ENCODE results near the gene ESPN. TPM values are rescaled to one million over a fixed set of nuclear protein-coding genes. Genes with fewer than 3 reads are reported as not detected.

The ESPN gene
- total and polyA plus RNA-seq, 4 donors: 0.29 to 28.7 (median 0.69) TPM

- Histone ChIP-seq H3K27me3 (ENCODE audit: control insufficient read depth in 1 of 2, insufficient read depth in 2 of 2, low read length in 1 of 2) (no peaks in the 10 kb centered on the region), H3K27ac (ENCODE audit: low read depth in 1 of 2, low read length in 2 of 2) (no peak overlapping the region), H3K9me3 (ENCODE audit: control insufficient read depth, low read length) (no peaks in the 10 kb centered on the region), H3K36me3 (ENCODE audit: control insufficient read depth in 1 of 2, insufficient read depth in 2 of 2, low read length in 1 of 2) (no peaks in the 10 kb centered on the region), H3K4me1 (ENCODE audit: control insufficient read depth in 1 of 2, insufficient read depth in 2 of 2, low read length in 2 of 2) (no peaks in the 10 kb centered on the region), H3K4me3 (ENCODE audit: low read length in 2 of 2) (no peak overlapping the region)
- ATAC-seq (ENCODE audit: low FRiP score) (no peak), DNase-seq (no peak)
- intact Hi-C loops (cut with DNase I): no loop called here
- 88 to 90% methylated on average over 24 of the region's 24 CpGs for WGBS, 2 donors
Observed at GRCh38 chr1:6477039-6477820, 52.7 kb downstream of the ESPN start.

- H3K27ac ChIP-seq (ENCODE audit: low read depth in 1 of 2, low read length in 2 of 2): no peak overlapping the region
- no peak overlapping the region for H3K4me3 ChIP-seq (ENCODE audit: low read length in 2 of 2)
- no peaks in the 10 kb centered on the region for H3K4me1 ChIP-seq (ENCODE audit: control insufficient read depth in 1 of 2, insufficient read depth in 2 of 2, low read length in 2 of 2)
- no peak for DNase-seq
- WGBS, 2 donors: 90 to 98% methylated on average over 5 of the region's 5 CpGs
- H3K27me3 ChIP-seq (ENCODE audit: control insufficient read depth in 1 of 2, insufficient read depth in 2 of 2, low read length in 1 of 2): no peaks in the 10 kb centered on the region
- no peaks in the 10 kb centered on the region for H3K36me3 ChIP-seq (ENCODE audit: control insufficient read depth in 1 of 2, insufficient read depth in 2 of 2, low read length in 1 of 2)
- no peak for ATAC-seq (ENCODE audit: low FRiP score)
- H3K9me3 ChIP-seq (ENCODE audit: control insufficient read depth, low read length): no peaks in the 10 kb centered on the region
- intact Hi-C loops (cut with DNase I): no loop called here
Observed at GRCh38 chr1:6481820-6482219, 57.2 kb downstream of the ESPN start.

GRCh38 chr1:6483017-6483760 is 58.6 kb downstream of the ESPN start:
- Histone ChIP-seq H3K4me1 (ENCODE audit: control insufficient read depth in 1 of 2, insufficient read depth in 2 of 2, low read length in 2 of 2) (no peaks in the 10 kb centered on the region), H3K27ac (ENCODE audit: low read depth in 1 of 2, low read length in 2 of 2) (no peak overlapping the region), H3K4me3 (ENCODE audit: low read length in 2 of 2) (no peak overlapping the region), H3K36me3 (ENCODE audit: control insufficient read depth in 1 of 2, insufficient read depth in 2 of 2, low read length in 1 of 2) (no peaks in the 10 kb centered on the region), H3K9me3 (ENCODE audit: control insufficient read depth, low read length) (no peaks in the 10 kb centered on the region), H3K27me3 (ENCODE audit: control insufficient read depth in 1 of 2, insufficient read depth in 2 of 2, low read length in 1 of 2) (no peaks in the 10 kb centered on the region)
- intact Hi-C loops (cut with DNase I): no loop called here
- no peak for ATAC-seq (ENCODE audit: low FRiP score)
- WGBS, 2 donors: 91 to 93% methylated on average over 14 of the region's 14 CpGs
- no peak for DNase-seq

- no peaks in the 10 kb centered on the region for H3K27me3 ChIP-seq (ENCODE audit: control insufficient read depth in 1 of 2, insufficient read depth in 2 of 2, low read length in 1 of 2)
- intact Hi-C loops (cut with DNase I): no loop called here
- ATAC-seq (ENCODE audit: low FRiP score): no peak
- WGBS, 2 donors: 95 to 97% methylated on average over 7 of the region's 7 CpGs
- DNase-seq: no peak
- H3K36me3 ChIP-seq (ENCODE audit: control insufficient read depth in 1 of 2, insufficient read depth in 2 of 2, low read length in 1 of 2): no peaks in the 10 kb centered on the region
- no peak overlapping the region for H3K27ac ChIP-seq (ENCODE audit: low read depth in 1 of 2, low read length in 2 of 2)
- no peak overlapping the region for H3K4me3 ChIP-seq (ENCODE audit: low read length in 2 of 2)
- no peaks in the 10 kb centered on the region for H3K4me1 ChIP-seq (ENCODE audit: control insufficient read depth in 1 of 2, insufficient read depth in 2 of 2, low read length in 2 of 2)
- no peaks in the 10 kb centered on the region for H3K9me3 ChIP-seq (ENCODE audit: control insufficient read depth, low read length)
Observed at GRCh38 chr1:6483761-6484117, 59.2 kb downstream of the ESPN start.

- ATAC-seq (ENCODE audit: low FRiP score) (no peak), DNase-seq (no peak)
- no peak overlapping the region for H3K4me3 ChIP-seq (ENCODE audit: low read length in 2 of 2)
- H3K36me3 ChIP-seq (ENCODE audit: control insufficient read depth in 1 of 2, insufficient read depth in 2 of 2, low read length in 1 of 2): no peaks in the 10 kb centered on the region
- intact Hi-C loops (cut with DNase I): loop anchor here (5.0 kb wide), 2 partner anchors 38 to 163 kb away; no protein-coding TSS in a partner anchor
- no peaks in the 10 kb centered on the region for H3K4me1 ChIP-seq (ENCODE audit: control insufficient read depth in 1 of 2, insufficient read depth in 2 of 2, low read length in 2 of 2)
- H3K27me3 ChIP-seq (ENCODE audit: control insufficient read depth in 1 of 2, insufficient read depth in 2 of 2, low read length in 1 of 2): no peaks in the 10 kb centered on the region
- 57 to 65% methylated on average over 13 of the region's 13 CpGs for WGBS, 2 donors
- no peak overlapping the region for H3K27ac ChIP-seq (ENCODE audit: low read depth in 1 of 2, low read length in 2 of 2)
- H3K9me3 ChIP-seq (ENCODE audit: control insufficient read depth, low read length): no peaks in the 10 kb centered on the region
Observed at GRCh38 chr1:6484826-6485167, 60.2 kb downstream of the ESPN start.

GRCh38 chr1:6485168-6486101 is 60.9 kb downstream of the ESPN start:
- Histone ChIP-seq H3K4me3 (ENCODE audit: low read length in 2 of 2) (no peak overlapping the region), H3K27me3 (ENCODE audit: control insufficient read depth in 1 of 2, insufficient read depth in 2 of 2, low read length in 1 of 2) (no peaks in the 10 kb centered on the region), H3K36me3 (ENCODE audit: control insufficient read depth in 1 of 2, insufficient read depth in 2 of 2, low read length in 1 of 2) (no peaks in the 10 kb centered on the region), H3K4me1 (ENCODE audit: control insufficient read depth in 1 of 2, insufficient read depth in 2 of 2, low read length in 2 of 2) (no peaks in the 10 kb centered on the region), H3K9me3 (ENCODE audit: control insufficient read depth, low read length) (no peaks in the 10 kb centered on the region), H3K27ac (ENCODE audit: low read depth in 1 of 2, low read length in 2 of 2) (no peak overlapping the region)
- DNase-seq: no peak
- ATAC-seq (ENCODE audit: low FRiP score): no peak
- intact Hi-C loops (cut with DNase I): loop anchor here (5.0 kb wide), 2 partner anchors 37 to 162 kb away; no protein-coding TSS in a partner anchor
- WGBS, 2 donors: 5 to 8% methylated on average over 43 to 80 of the region's 80 CpGs

- Histone ChIP-seq H3K4me3 (ENCODE audit: low read length in 2 of 2) (no peak overlapping the region), H3K9me3 (ENCODE audit: control insufficient read depth, low read length) (no peaks in the 10 kb centered on the region), H3K27ac (ENCODE audit: low read depth in 1 of 2, low read length in 2 of 2) (no peak overlapping the region), H3K27me3 (ENCODE audit: control insufficient read depth in 1 of 2, insufficient read depth in 2 of 2, low read length in 1 of 2) (no peaks in the 10 kb centered on the region), H3K4me1 (ENCODE audit: control insufficient read depth in 1 of 2, insufficient read depth in 2 of 2, low read length in 2 of 2) (no peaks in the 10 kb centered on the region), H3K36me3 (ENCODE audit: control insufficient read depth in 1 of 2, insufficient read depth in 2 of 2, low read length in 1 of 2) (no peaks in the 10 kb centered on the region)
- peak; percentile 90 to 95 for DNase-seq
- intact Hi-C loops (cut with DNase I): loop anchor here (5.0 kb wide), 2 partner anchors 36 to 161 kb away; no protein-coding TSS in a partner anchor
- ATAC-seq (ENCODE audit: low FRiP score): peak; percentile 69
- 7 to 8% methylated on average over 15 of the region's 15 CpGs for WGBS, 2 donors
Observed at GRCh38 chr1:6486433-6487011, 61.9 kb downstream of the ESPN start.

- H3K27me3 ChIP-seq (ENCODE audit: control insufficient read depth in 1 of 2, insufficient read depth in 2 of 2, low read length in 1 of 2): no peaks in the 10 kb centered on the region
- intact Hi-C loops (cut with DNase I): loop anchor here (2.0 to 5.0 kb wide), 3 partner anchors 34 to 159 kb away; no protein-coding TSS in a partner anchor
- H3K4me1 ChIP-seq (ENCODE audit: control insufficient read depth in 1 of 2, insufficient read depth in 2 of 2, low read length in 2 of 2): no peaks in the 10 kb centered on the region
- 89 to 94% methylated on average over 14 of the region's 14 CpGs for WGBS, 2 donors
- DNase-seq (no peak), ATAC-seq (ENCODE audit: low FRiP score) (no peak)
- H3K4me3 ChIP-seq (ENCODE audit: low read length in 2 of 2): no peak overlapping the region
- no peak overlapping the region for H3K27ac ChIP-seq (ENCODE audit: low read depth in 1 of 2, low read length in 2 of 2)
- no peaks in the 10 kb centered on the region for H3K9me3 ChIP-seq (ENCODE audit: control insufficient read depth, low read length)
- no peaks in the 10 kb centered on the region for H3K36me3 ChIP-seq (ENCODE audit: control insufficient read depth in 1 of 2, insufficient read depth in 2 of 2, low read length in 1 of 2)
Observed at GRCh38 chr1:6487804-6488484, 63.4 kb downstream of the ESPN start.
